H1 (cell line): Measurements from ENCODE around the gene NECTIN1. TPM values are rescaled to one million over a fixed set of nuclear protein-coding genes. Genes with fewer than 3 reads are reported as not detected.

Experiments used
- CTCF ChIA-PET: fragments of 300-600 bp; sonication (Branson Sonifier 250); formaldehyde crosslinking; loops from one replicate; lab custom pipeline; 2021; ENCODE audit not compliant: partially characterized antibody; lab: Charles Lee
- POLR2A ChIA-PET: fragments of 300-600 bp; sonication (Branson Sonifier 250); formaldehyde crosslinking; loops from one replicate; lab custom pipeline; 2021; ENCODE audit warnings: inconsistent platforms; ENCODE audit not compliant: partially characterized antibody; lab: Charles Lee
- DNase-seq, 2 experiments: peaks; one replicate each; pipeline versions ENCODE4 v3.0.0 to v3.0.0-alpha.2; 2010 to 2022; ENCODE audit warnings: low spot score in 2 of 2, low read depth in 1 of 2, mixed read lengths in 1 of 2
- FAIRE-seq: peaks from 2 replicates; lab custom pipeline; 2011; peaks lifted over from hg19 to GRCh38; lab: Jason Lieb, UNC
- H2AFZ ChIP-seq: 2 replicates; pipeline ENCODE4 v1.8.1; 2012; ENCODE audit warnings: low read length, inconsistent platforms
- H2AK5ac ChIP-seq: 2 replicates; pipeline ENCODE4 v1.6.1; 2013; ENCODE audit warnings: low read depth, low read length
- H2BK120ac ChIP-seq: replicated peaks from 2 replicates; pipeline ENCODE3; 2013; ENCODE audit warnings: low read depth, low read length, inconsistent platforms
- H2BK12ac ChIP-seq: 2 replicates; pipeline ENCODE4 v1.6.1; 2013; ENCODE audit warnings: low read depth, low read length
- H2BK15ac ChIP-seq: 2 replicates; pipeline ENCODE4 v1.6.1; 2013; ENCODE audit warnings: low read length
- H2BK20ac ChIP-seq: 2 replicates; pipeline ENCODE4 v1.6.1; 2013; ENCODE audit warnings: low read length
- H2BK5ac ChIP-seq: 2 replicates; pipeline ENCODE4 v1.6.1; 2013; ENCODE audit warnings: low read depth, low read length
- H3K14ac ChIP-seq: 2 replicates; pipeline ENCODE4 v1.6.1; 2013; ENCODE audit warnings: inconsistent platforms; ENCODE audit not compliant: insufficient read length
- H3K18ac ChIP-seq: 2 replicates; pipeline ENCODE4 v1.6.1; 2013; ENCODE audit warnings: low read length; ENCODE audit errors: extremely low read depth
- H3K23ac ChIP-seq: 2 replicates; pipeline ENCODE4 v1.6.1; 2013; ENCODE audit warnings: inconsistent platforms; ENCODE audit not compliant: insufficient read length
- H3K23me2 ChIP-seq: 2 replicates; pipeline ENCODE4 v1.6.1; 2013; ENCODE audit warnings: low read depth, low read length
- H3K27ac ChIP-seq: 2 replicates; pipeline ENCODE4 v1.6.1; 2011; ENCODE audit warnings: low read depth, low read length, inconsistent platforms
- H3K27me3 ChIP-seq, 4 experiments: replicated peaks in 1 of 4; 1 replicate in 1 of 4; 2 replicates in 3 of 4; pipeline versions ENCODE4 v1.6.1 to v1.8.1; 2011 to 2013; ENCODE audit warnings: low read length in 3 of 4, mild to moderate bottlenecking in 3 of 4, inconsistent platforms in 2 of 4, mixed read lengths in 2 of 4, moderate library complexity in 1 of 4; ENCODE audit not compliant: control insufficient read depth in 3 of 4, insufficient read depth in 3 of 4; ENCODE audit errors: extremely low read depth in 1 of 4
- H3K36me3 ChIP-seq, 4 experiments: 2 replicates each; pipeline versions ENCODE4 v1.6.1 to v1.8.1; 2011 to 2013; ENCODE audit warnings: mild to moderate bottlenecking in 4 of 4, low read length in 3 of 4, moderate library complexity in 2 of 4, control low read depth in 1 of 4, inconsistent platforms in 1 of 4; ENCODE audit not compliant: insufficient read depth in 4 of 4, control insufficient read depth in 2 of 4
- H3K4ac ChIP-seq: replicated peaks from 2 replicates; pipeline ENCODE3; 2013; ENCODE audit warnings: low read length, low read depth, mixed read lengths, inconsistent platforms; ENCODE audit not compliant: insufficient read length
- H3K4me1 ChIP-seq, 4 experiments: replicated peaks in 1 of 4; 1 replicate in 1 of 4; 2 replicates in 3 of 4; pipeline versions ENCODE4 v1.6.1 to v1.8.1; 2011 to 2013; ENCODE audit warnings: low read length in 3 of 4, inconsistent platforms in 2 of 4, mixed read lengths in 1 of 4; ENCODE audit not compliant: insufficient read depth in 4 of 4, control insufficient read depth in 3 of 4
- H3K4me2 ChIP-seq, 2 experiments: 2 replicates each; pipeline versions ENCODE4 v1.6.1 to v1.8.1; 2011 to 2013; ENCODE audit warnings: low read depth in 2 of 2, low read length in 2 of 2, control low read depth in 1 of 2, inconsistent platforms in 1 of 2, mild to moderate bottlenecking in 1 of 2; ENCODE audit not compliant: insufficient read depth in 1 of 2
- H3K4me3 ChIP-seq, 4 experiments: fragments of 200-600, 300-600 bp in 1 of 4; sonication (generic), shearing (Covaris generic), sonication (Bioruptor Twin) in 1 of 4; 2 replicates each; pipeline versions ENCODE4 v1.5.1 to v1.8.1; 2011 to 2016; ENCODE audit warnings: low read length in 4 of 4, low read depth in 3 of 4, control low read depth in 2 of 4, inconsistent platforms in 2 of 4, mild to moderate bottlenecking in 2 of 4, mixed read lengths in 1 of 4, moderate library complexity in 1 of 4; ENCODE audit not compliant: insufficient read depth in 2 of 4; ENCODE audit errors: extremely low read depth in 1 of 4
- H3K56ac ChIP-seq: replicated peaks from 2 replicates; pipeline ENCODE3; 2013; ENCODE audit warnings: low read depth, mild to moderate bottlenecking, mixed read lengths, low read length, inconsistent platforms; ENCODE audit not compliant: insufficient read length
- H3K79me1 ChIP-seq: 2 replicates; pipeline ENCODE4 v1.6.1; 2013; ENCODE audit warnings: low read depth, low read length, control low read depth
- H3K79me2 ChIP-seq, 2 experiments: 2 replicates each; pipeline versions ENCODE4 v1.6.1 to v1.8.1; 2012 to 2013; ENCODE audit warnings: low read length in 2 of 2, mild to moderate bottlenecking in 2 of 2, inconsistent platforms in 1 of 2; ENCODE audit not compliant: insufficient read depth in 2 of 2, control insufficient read depth in 1 of 2
- H3K9ac ChIP-seq, 4 experiments: replicated peaks in 1 of 4; 1 replicate in 1 of 4; 2 replicates in 3 of 4; pipeline versions ENCODE4 v1.6.1 to v1.8.1; 2011 to 2013; ENCODE audit warnings: low read depth in 3 of 4, low read length in 3 of 4, control low read depth in 2 of 4, mild to moderate bottlenecking in 2 of 4, moderate library complexity in 2 of 4, inconsistent platforms in 1 of 4; ENCODE audit errors: extremely low read depth in 1 of 4
- H3K9me3 ChIP-seq, 2 experiments: 2 replicates each; pipeline versions ENCODE4 v1.6.1 to v1.8.1; 2012 to 2013; ENCODE audit warnings: mild to moderate bottlenecking in 2 of 2, moderate library complexity in 2 of 2, control low read depth in 1 of 2, inconsistent platforms in 1 of 2, low read depth in 1 of 2, low read length in 1 of 2, mixed read lengths in 1 of 2; ENCODE audit not compliant: insufficient read depth in 2 of 2
- H4K20me1 ChIP-seq, 2 experiments: replicated peaks in 1 of 2; 2 replicates each; pipeline versions ENCODE3 to v1.8.1; 2011 to 2013; ENCODE audit warnings: inconsistent platforms in 2 of 2, low read length in 2 of 2, mild to moderate bottlenecking in 1 of 2; ENCODE audit not compliant: insufficient read depth in 2 of 2, control insufficient read depth in 1 of 2
- H4K5ac ChIP-seq: 2 replicates; pipeline ENCODE4 v1.6.1; 2013; ENCODE audit warnings: low read length, low read depth, mixed read lengths, inconsistent platforms; ENCODE audit not compliant: insufficient read length
- H4K8ac ChIP-seq: 2 replicates; pipeline ENCODE4 v1.8.0; 2013; ENCODE audit warnings: mild to moderate bottlenecking, moderate library complexity, low read length, inconsistent platforms; ENCODE audit not compliant: insufficient read depth; ENCODE audit errors: extremely low read depth
- H4K91ac ChIP-seq: replicated peaks from 2 replicates; pipeline ENCODE3; 2013; ENCODE audit warnings: low read length, mixed read lengths, inconsistent platforms; ENCODE audit not compliant: insufficient read length
- BACH1 ChIP-seq: IDR thresholded peaks from 2 replicates; pipeline ENCODE4 v1.6.1; 2012; ENCODE audit warnings: low read length, improper control_type of control experiment
- CBX8 ChIP-seq: fragments of 300-800, 300-1000 bp; sonication (generic); IDR thresholded peaks from 2 replicates; pipeline ENCODE4 v1.7.1; 2016; ENCODE audit warnings: low read depth, low read length, borderline replicate concordance
- CHD2 ChIP-seq: IDR thresholded peaks from 2 replicates; pipeline ENCODE4 v1.6.1; 2012; ENCODE audit warnings: low read length, improper control_type of control experiment
- EGR1 ChIP-seq: IDR thresholded peaks from 2 replicates; pipeline ENCODE4 v1.6.1; 2011; ENCODE audit warnings: low read depth, low read length, borderline replicate concordance
- HDAC2 ChIP-seq, 2 experiments: fragments of 300-600 bp in 1 of 2; sonication (generic) in 1 of 2; IDR thresholded peaks; 2 replicates each; pipeline ENCODE4 v1.6.1; 2011 to 2012; ENCODE audit warnings: low read depth in 2 of 2, low read length in 2 of 2, mild to moderate bottlenecking in 2 of 2, moderate library complexity in 2 of 2, borderline replicate concordance in 1 of 2, inconsistent platforms in 1 of 2
- JUND ChIP-seq: IDR thresholded peaks from 2 replicates; pipeline ENCODE4 v1.6.1; 2011; ENCODE audit warnings: mild to moderate bottlenecking, improper control_type of control experiment, low read length
- POLR2A ChIP-seq, 2 experiments: IDR thresholded peaks; 1 replicate in 1 of 2; 2 replicates in 1 of 2; pipeline ENCODE4 v1.6.1; 2011; ENCODE audit warnings: low read depth in 2 of 2, low read length in 2 of 2, mild to moderate bottlenecking in 2 of 2; ENCODE audit errors: control extremely low read depth in 1 of 2
- RAD21 ChIP-seq, 2 experiments: IDR thresholded peaks in 1 of 2; conservative IDR thresholded peaks in 1 of 2; 2 replicates each; pipeline ENCODE4 v1.6.1; 2011; ENCODE audit warnings: low read depth in 2 of 2, low read length in 2 of 2, improper control_type of control experiment in 1 of 2, inconsistent platforms in 1 of 2, mild to moderate bottlenecking in 1 of 2, moderate library complexity in 1 of 2
- RFX5 ChIP-seq: IDR thresholded peaks from 2 replicates; pipeline ENCODE4 v1.6.1; 2011; ENCODE audit warnings: low read depth, low read length, improper control_type of control experiment, borderline replicate concordance
- SP2 ChIP-seq: IDR thresholded peaks from 2 replicates; pipeline ENCODE4 v1.6.1; 2012; ENCODE audit warnings: mild to moderate bottlenecking, low read length, inconsistent platforms
- TEAD4 ChIP-seq: IDR thresholded peaks from 2 replicates; pipeline ENCODE4 v1.6.1; 2012; ENCODE audit warnings: low read depth, low read length, inconsistent platforms, mixed read lengths
- WGBS, 2 experiments: shearing (Covaris generic) in 1 of 2; methylation state at CpG; one replicate each; pipeline versions ENCODE4 v1.1.6 to v1.1.7; 2013 to 2015; ENCODE audit warnings: low lambda C conversion rate in 2 of 2, mixed read lengths in 2 of 2, inconsistent platforms in 1 of 2, low coverage in 1 of 2, missing lambda C conversion rate in 1 of 2; ENCODE audit not compliant: insufficient replicate concordance in 2 of 2, insufficient coverage in 1 of 2, insufficient read length in 1 of 2; ENCODE audit errors: extremely low coverage in 1 of 2, missing lambda C conversion rate in 1 of 2; 5-methylcytosine and 5-hydroxymethylcytosine counted together
- polyA plus RNA-seq, 7 experiments: library from polyadenylated mRNA; depleted of rRNA in 3 of 7; stranded (reverse) in 5 of 7; unstranded in 2 of 7; fragments of >200 nt in 5 of 7; fragments of 200-250 nt in 2 of 7; gene quantifications; 1 replicate in 5 of 7; 2 replicates in 1 of 7; 4 replicates in 1 of 7; pipeline versions ENCODE4 v1.2.1 to v1.2.3, GENCODE V29; 2011 to 2013; ENCODE audit warnings: missing spikeins in 2 of 7, mixed read lengths in 2 of 7
- total RNA-seq: library from RNA; stranded (reverse); fragmentation: NEBNext Ultra II Directional; extraction: Animal tissue kit (Norgen Biotek cat#: 25700); gene quantifications from 2 replicates; pipeline ENCODE4 v1.2.1, GENCODE V29; 2021
- TF ChIP-seq, protein P1 (sequence below): IDR thresholded peaks from 2 replicates; pipeline ENCODE4 v1.6.1; 2012; ENCODE audit warnings: inconsistent platforms
- TF ChIP-seq, protein P2 (sequence below): IDR thresholded peaks from 2 replicates; pipeline ENCODE4 v1.6.1; 2012; ENCODE audit warnings: inconsistent platforms

NECTIN1 gene
- total and polyA plus RNA-seq, 2 of the 8 experiments (the other 6 are each of a cell fraction or from before 2014, with no cell fraction given), result 43.2 to 97.7 TPM

DNA sequence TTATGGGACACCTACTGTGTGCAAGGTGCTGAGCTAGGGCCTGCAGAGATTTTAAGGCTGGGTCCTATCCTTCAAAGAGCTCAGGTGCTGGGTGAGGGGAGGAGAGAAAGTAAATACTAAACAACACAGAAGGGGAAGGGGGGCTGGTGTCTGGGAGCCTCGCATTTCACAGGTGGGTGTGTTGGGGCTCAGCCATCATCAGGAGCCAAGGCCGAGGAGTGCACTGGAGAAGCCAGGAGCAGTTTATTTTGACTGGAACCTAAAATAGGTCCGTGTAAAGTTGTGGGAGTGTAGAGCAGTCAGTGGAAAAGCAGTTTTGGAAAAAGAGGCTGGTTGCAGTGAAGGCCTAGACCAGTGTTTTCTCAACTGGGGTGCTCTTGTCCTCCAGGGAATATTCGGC lies 17.5 kb downstream of the NECTIN1 start:
- no peak overlapping the region for H3K23ac ChIP-seq
- no peak for FAIRE-seq
- H2BK120ac ChIP-seq, result no peak overlapping the region
- H3K9me3 ChIP-seq, result no peaks in the 10 kb centered on the region
- H3K4ac ChIP-seq, result no peak overlapping the region
- H3K18ac ChIP-seq, result no peak overlapping the region
- H3K36me3 ChIP-seq, result no peaks in the 10 kb centered on the region
- H2BK12ac ChIP-seq, result no peak overlapping the region
- H3K27ac ChIP-seq, result no peak overlapping the region
- no peak overlapping the region for H2BK15ac ChIP-seq
- H3K23me2 ChIP-seq, result no peaks in the 10 kb centered on the region
- H3K4me2 ChIP-seq, result no peak overlapping the region
- H3K4me1 ChIP-seq, result peaks cover 0 to 37% (median 19%) of the 10 kb centered on the region in 4 experiments; a peak in 6 of 7 replicates
- no peak overlapping the region for H2BK5ac ChIP-seq
- H2BK20ac ChIP-seq, result no peak overlapping the region
- no peak overlapping the region for H3K14ac ChIP-seq
- no peak overlapping the region for H2AK5ac ChIP-seq
- 93% methylated on average over 4 of the region's 4 CpGs; no CpG with 5 or more reads in 1 of the 2 experiments for WGBS, 2 experiments
- H4K5ac ChIP-seq, result no peak overlapping the region
- H3K9ac ChIP-seq, result no peak overlapping the region
- ChIA-PET CTCF (interaction anchor here (0.7 to 14.0 kb wide), 6 partner anchors 10 to 109 kb away, joined by 3 to 171 read pairs (median 3); no protein-coding TSS in a partner anchor), POLR2A (interaction anchor here (0.6 to 1.3 kb wide), 2 partner anchors 10 to 313 kb away, joined by 3 read pairs; no protein-coding TSS in a partner anchor)
- H3K56ac ChIP-seq, result no peak overlapping the region
- H3K4me3 ChIP-seq, result no peak overlapping the region
- H4K8ac ChIP-seq, result no peak overlapping the region
- peaks cover 42% of the 10 kb centered on the region for H3K79me1 ChIP-seq
- H4K91ac ChIP-seq, result no peak overlapping the region
- H3K27me3 ChIP-seq, result no peaks in the 10 kb centered on the region
- peaks cover 61 to 79% of the 10 kb centered on the region in 2 experiments for H4K20me1 ChIP-seq
- no peak for DNase-seq
- H3K79me2 ChIP-seq, result peaks cover 8 to 88% of the 10 kb centered on the region in 2 experiments; a peak in 3 of 4 replicates
- H2AFZ ChIP-seq, result no peak overlapping the region
- TF ChIP-seq BACH1 (no peak), POLR2A (IDR thresholded peaks at IDR 0.05; ENCODE audit: control extremely low read depth in 1 of 2, low read depth in 2 of 2, low read length in 2 of 2) (no peak), SP2 (no peak), RAD21 (IDR thresholded peaks at IDR 0.05 in 1 of 2, conservative IDR thresholded peaks at IDR 0.05 in 1 of 2; ENCODE audit: low read depth in 2 of 2, low read length in 2 of 2) (no peak), CBX8 (no peak), HDAC2 (IDR thresholded peaks at IDR 0.05; ENCODE audit: borderline replicate concordance in 1 of 2, low read depth in 2 of 2, low read length in 2 of 2) (no peak), JUND (no peak), EGR1 (no peak), TEAD4 (no peak), CHD2 (no peak), RFX5 (no peak)
- TF ChIP-seq, protein P1, sequence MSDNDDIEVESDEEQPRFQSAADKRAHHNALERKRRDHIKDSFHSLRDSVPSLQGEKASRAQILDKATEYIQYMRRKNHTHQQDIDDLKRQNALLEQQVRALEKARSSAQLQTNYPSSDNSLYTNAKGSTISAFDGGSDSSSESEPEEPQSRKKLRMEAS, result no peak
- TF ChIP-seq, protein P2, sequence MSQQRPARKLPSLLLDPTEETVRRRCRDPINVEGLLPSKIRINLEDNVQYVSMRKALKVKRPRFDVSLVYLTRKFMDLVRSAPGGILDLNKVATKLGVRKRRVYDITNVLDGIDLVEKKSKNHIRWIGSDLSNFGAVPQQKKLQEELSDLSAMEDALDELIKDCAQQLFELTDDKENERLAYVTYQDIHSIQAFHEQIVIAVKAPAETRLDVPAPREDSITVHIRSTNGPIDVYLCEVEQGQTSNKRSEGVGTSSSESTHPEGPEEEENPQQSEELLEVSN, result no peak
